K562 (cell line): Measurements from ENCODE around the gene SAT1. TPM values are rescaled to one million over a fixed set of nuclear protein-coding genes. Genes with fewer than 3 reads are reported as not detected.

ENCODE experiments used
- ATAC-seq: fragments of 200-7000 bp; cut with Tn5 transposase; 3 replicates; pipeline ENCODE4 v1.9.1; 2020; ENCODE audit warnings: moderate library complexity
- BruUV-seq: library from RNA; stranded (reverse); fragments of 400-500 nt; replicated peaks from 2 replicates; lab custom pipeline; 2021; lab: Mats Ljungman, UMichigan
- CTCF ChIA-PET: fragments of 300-600 bp; formaldehyde crosslinking; extraction: SDS; loops from one replicate; lab custom pipeline; 2021; ENCODE audit warnings: low intra/inter-chr PET ratio; lab: Yijun Ruan, JAX
- POLR2A ChIA-PET: fragments of 300-600, 350-650 bp; sonication (Branson Sonifier 250); formaldehyde crosslinking; extraction: SDS; loops from one replicate; lab custom pipeline; 2021; ENCODE audit warnings: antibody characterized with exemption, inconsistent platforms; lab: Yijun Ruan, JAX
- DNase-seq, 4 experiments: peaks; one replicate each; pipeline versions ENCODE4 v3.0.0 to v3.0.0-alpha.2; 2011 to 2018; ENCODE audit warnings: low spot score in 3 of 4, mixed read lengths in 3 of 4; ENCODE audit errors: extremely low read depth in 1 of 4
- FAIRE-seq: peaks from 2 replicates; lab custom pipeline; 2011; peaks lifted over from hg19 to GRCh38; lab: Jason Lieb, UNC
- H2AFZ ChIP-seq: 2 replicates; pipeline ENCODE4 v1.6.0; 2011; ENCODE audit warnings: low read depth, low read length, control low read depth, inconsistent platforms
- H3K27ac ChIP-seq: fragments of 200-600 bp; 3 replicates; pipeline ENCODE4 v1.8.0; 2011; ENCODE audit warnings: low read depth, mild to moderate bottlenecking, control low read depth, inconsistent platforms, low read length, moderate library complexity, mixed read lengths; ENCODE audit errors: extremely low read depth
- H3K27me3 ChIP-seq, 2 experiments: fragments of 300-600 bp in 1 of 2; 2 replicates in 1 of 2; 3 replicates in 1 of 2; pipeline versions ENCODE4 v1.6.0 to v1.8.0; 2011; ENCODE audit warnings: inconsistent platforms in 2 of 2, low read length in 2 of 2, mild to moderate bottlenecking in 1 of 2, mixed read lengths in 1 of 2, moderate library complexity in 1 of 2; ENCODE audit not compliant: control insufficient read depth in 2 of 2, insufficient read depth in 2 of 2
- H3K36me3 ChIP-seq: fragments of 300-600 bp; 3 replicates; pipeline ENCODE4 v1.8.0; 2011; ENCODE audit warnings: mild to moderate bottlenecking, low read length, inconsistent platforms; ENCODE audit not compliant: control insufficient read depth, insufficient read depth
- H3K4me1 ChIP-seq, 2 experiments: fragments of 200-600 bp in 1 of 2; replicated peaks in 1 of 2; 2 replicates in 1 of 2; 3 replicates in 1 of 2; pipeline versions ENCODE4 v1.5.1 to v1.8.0; 2011; ENCODE audit warnings: inconsistent platforms in 2 of 2, low read length in 2 of 2, mild to moderate bottlenecking in 1 of 2, mixed read lengths in 1 of 2, moderate library complexity in 1 of 2; ENCODE audit not compliant: control insufficient read depth in 2 of 2, insufficient read depth in 2 of 2
- H3K4me2 ChIP-seq: 2 replicates; pipeline ENCODE4 v1.6.1; 2011; ENCODE audit warnings: low read length, control low read depth, inconsistent platforms, mixed read lengths; ENCODE audit not compliant: insufficient read depth
- H3K4me3 ChIP-seq: fragments of 200-600 bp; sonication (generic), shearing (Covaris generic); 2 replicates; pipeline ENCODE4 v1.5.1; 2016; ENCODE audit warnings: control low read depth, inconsistent platforms
- H3K79me2 ChIP-seq: fragments of 200-600 bp; 3 replicates; pipeline ENCODE4 v1.8.0; 2011; ENCODE audit warnings: low read length, inconsistent platforms; ENCODE audit not compliant: control insufficient read depth, insufficient read depth
- H3K9ac ChIP-seq, 2 experiments: 2 replicates each; pipeline versions ENCODE4 v1.6.0 to v1.6.1; 2011; ENCODE audit warnings: low read depth in 2 of 2, low read length in 2 of 2, control low read depth in 1 of 2, inconsistent platforms in 1 of 2, mild to moderate bottlenecking in 1 of 2, mixed read lengths in 1 of 2; ENCODE audit not compliant: insufficient read depth in 1 of 2
- H3K9me1 ChIP-seq: one replicate; pipeline ENCODE4 v1.6.0; 2011; ENCODE audit warnings: inconsistent platforms, mild to moderate bottlenecking, low read length, moderate library complexity; ENCODE audit not compliant: control insufficient read depth, insufficient read depth
- H3K9me3 ChIP-seq: replicated peaks from 2 replicates; pipeline ENCODE4 v1.5.1; 2011; ENCODE audit warnings: low read depth, low read length, inconsistent platforms; ENCODE audit not compliant: control insufficient read depth, insufficient read depth
- H4K20me1 ChIP-seq: replicated peaks from 2 replicates; pipeline ENCODE4 v1.6.1; 2011; ENCODE audit warnings: low read length, inconsistent platforms, mixed read lengths; ENCODE audit not compliant: control insufficient read depth, insufficient read depth
- ARID2 ChIP-seq: fragments of 450-650 bp; IDR thresholded peaks from 2 replicates; pipeline ENCODE4 v1.6.1; 2017; ENCODE audit warnings: antibody characterized with exemption, mild to moderate bottlenecking
- CHCHD3 ChIP-seq: fragments of 250-450 bp; sonication (Bioruptor Pico); IDR thresholded peaks from 2 replicates; pipeline ENCODE4 v2.1.2; 2022; ENCODE audit warnings: mild to moderate bottlenecking
- GATAD2A ChIP-seq: fragments of 450-650 bp; IDR thresholded peaks from 2 replicates; pipeline ENCODE4 v1.6.1; 2017
- ILF3 ChIP-seq: fragments of 450-650 bp; IDR thresholded peaks from 2 replicates; pipeline ENCODE4 v1.6.1; 2018; ENCODE audit warnings: antibody characterized with exemption, mild to moderate bottlenecking, moderate library complexity, borderline replicate concordance
- PHTF2 ChIP-seq: fragments of 250-450 bp; sonication (Bioruptor Pico); IDR thresholded peaks from 2 replicates; pipeline ENCODE4 v1.5.0; 2021; ENCODE audit warnings: mild to moderate bottlenecking
- PRMT5 ChIP-seq: sonication (generic); formaldehyde crosslinking; IDR thresholded peaks from 2 replicates; pipeline ENCODE4 v1.5.0; 2020; ENCODE audit warnings: missing genetic modification reagents
- STAG1 ChIP-seq: sonication (generic); formaldehyde crosslinking; IDR thresholded peaks from 2 replicates; pipeline ENCODE4 v1.5.0; 2020; ENCODE audit warnings: missing genetic modification reagents, borderline replicate concordance
- ZNF124 ChIP-seq: sonication (generic); formaldehyde crosslinking; IDR thresholded peaks from 2 replicates; pipeline ENCODE4 v1.8.1; 2022; ENCODE audit warnings: missing genetic modification reagents
- ZNF174 ChIP-seq: fragments of 250-450 bp; sonication (Bioruptor Pico); IDR thresholded peaks from 2 replicates; pipeline ENCODE4 v1.4.0; 2020; ENCODE audit warnings: mild to moderate bottlenecking
- WGBS: fragments of 100-300 bp; shearing (Covaris generic); methylation state at CpG from one replicate; pipeline ENCODE4 v1.1.6; 2016; ENCODE audit warnings: low coverage, mixed read lengths; ENCODE audit not compliant: insufficient coverage; ENCODE audit errors: missing lambda C conversion rate; 5-methylcytosine and 5-hydroxymethylcytosine counted together
- in situ Hi-C: fragments of 300-500 bp; cut with MboI; formaldehyde crosslinking; loops from 4 replicates; pipeline ENCODE4 v1.15.0; 2018; ENCODE audit warnings: inconsistent platforms, mixed read lengths
- intact Hi-C: fragments of 100-400 bp; cut with micrococcal nuclease; formaldehyde crosslinking; loops from 2 replicates; pipeline ENCODE4 v1.14.2; 2022
- polyA plus RNA-seq, 8 experiments: library from polyadenylated mRNA; depleted of rRNA in 4 of 8; stranded (reverse) in 5 of 8; unstranded in 3 of 8; fragments of >200 nt; fragmentation: Nextera tagmentation in 2 of 8; fragmentation: Illumina TruSeq in 1 of 8; extraction: Ambion mirVana in 2 of 8; extraction: Trizol in 1 of 8; gene quantifications; 2 replicates each; pipeline versions ENCODE4 v1.2.1 to v1.2.3, GENCODE V29; 2011 to 2014; ENCODE audit warnings: inconsistent platforms in 1 of 8, missing spikeins in 1 of 8
- total RNA-seq, 7 experiments: library from RNA; depleted of rRNA in 6 of 7; stranded (reverse); fragments of >200 nt in 6 of 7; fragmentation: Illumina TruSeq in 2 of 7; extraction: Trizol in 2 of 7; gene quantifications; 2 replicates each; pipeline versions ENCODE4 v1.2.1 to v1.2.3, GENCODE V29; 2011 to 2021; ENCODE audit warnings: low replicate concordance in 1 of 7
- TF ChIP-seq, protein P1 (sequence below): fragments of 450-650 bp; conservative IDR thresholded peaks from 2 replicates; pipeline ENCODE4 v1.6.1; 2016; ENCODE audit warnings: missing genetic modification characterization, low read depth, mild to moderate bottlenecking, missing compliant biosample characterization, moderate library complexity
- TF ChIP-seq, protein P2 (sequence below), 2 experiments: fragments of 450-650 bp in 1 of 2; sonication (generic) in 1 of 2; formaldehyde crosslinking in 1 of 2; IDR thresholded peaks in 1 of 2; conservative IDR thresholded peaks in 1 of 2; 2 replicates each; pipeline versions ENCODE4 v1.6.1 to v1.8.1; 2016 to 2023; ENCODE audit warnings: mild to moderate bottlenecking in 2 of 2, moderate library complexity in 2 of 2, inconsistent platforms in 1 of 2, missing genetic modification reagents in 1 of 2
- TF ChIP-seq, protein P3 (sequence below): sonication (generic); formaldehyde crosslinking; IDR thresholded peaks from 2 replicates; pipeline ENCODE4 v1.8.0; 2022; ENCODE audit warnings: missing genetic modification reagents, mild to moderate bottlenecking, borderline replicate concordance
- TF ChIP-seq, protein P4 (sequence below): sonication (generic); formaldehyde crosslinking; IDR thresholded peaks from 2 replicates; pipeline ENCODE4 v1.8.1; 2023; ENCODE audit warnings: mild to moderate bottlenecking, missing genetic modification reagents, moderate library complexity
- TF ChIP-seq, protein P5 (sequence below): fragments of 250-450 bp; sonication (Bioruptor Pico); IDR thresholded peaks from 2 replicates; pipeline ENCODE4 v1.8.0; 2022; ENCODE audit warnings: moderate library complexity, mild to moderate bottlenecking, inconsistent platforms
- TF ChIP-seq, protein P6 (sequence below): sonication (generic); formaldehyde crosslinking; IDR thresholded peaks from 2 replicates; pipeline ENCODE4 v1.8.0; 2022; ENCODE audit warnings: missing genetic modification reagents, mild to moderate bottlenecking, moderate library complexity, borderline replicate concordance

The SAT1 gene
- total and polyA plus RNA-seq, 9 of the 15 experiments (the other 6 are each of a cell fraction or from before 2014, with no cell fraction given), result 47.4 to 194 (median 74.1) TPM

DNA sequence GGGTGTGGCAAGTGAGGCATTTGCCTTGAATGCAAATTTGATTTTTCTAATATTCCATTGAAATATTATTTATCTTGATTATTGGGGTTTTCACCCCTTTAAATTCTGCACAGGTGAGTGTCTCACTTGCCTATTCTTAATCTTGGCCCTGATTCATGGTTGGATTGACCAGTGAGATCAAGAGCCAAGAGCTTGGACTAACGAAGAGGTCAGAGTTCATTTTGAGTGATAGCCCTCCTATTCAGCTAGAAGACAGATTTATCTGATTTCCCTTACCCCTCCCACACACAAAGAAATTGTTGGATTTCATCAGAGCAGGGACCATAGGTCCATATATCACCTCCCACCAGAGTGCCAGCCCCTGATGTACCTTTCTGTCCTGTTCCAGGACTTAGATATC is 28.3 kb upstream of the SAT1 start:
- no peak overlapping the region for H2AFZ ChIP-seq
- in situ Hi-C loops, result loop anchor here (5.0 kb wide), 1 partner anchor 148 kb away; no protein-coding TSS in a partner anchor
- intact Hi-C loops, result no loop called here
- no peaks in the 10 kb centered on the region for H3K79me2 ChIP-seq
- ATAC-seq (no peak), FAIRE-seq (no peak), DNase-seq (no peak)
- ChIA-PET CTCF (no interaction called here), POLR2A (no interaction called here)
- no peaks in the 10 kb centered on the region for H3K9me1 ChIP-seq
- no peak overlapping the region for H3K4me2 ChIP-seq
- WGBS, result 42% methylated on average over 1 of the region's 1 CpG
- H3K36me3 ChIP-seq, result no peaks in the 10 kb centered on the region
- H4K20me1 ChIP-seq, result no peaks in the 10 kb centered on the region
- no peak overlapping the region for H3K27ac ChIP-seq
- H3K27me3 ChIP-seq, result no peaks in the 10 kb centered on the region
- no TSS peak for BruUV-seq
- H3K9ac ChIP-seq, result no peak overlapping the region
- H3K9me3 ChIP-seq, result no peaks in the 10 kb centered on the region
- peaks cover 0 to 3% of the 10 kb centered on the region in 2 experiments; a peak in 2 of 5 replicates for H3K4me1 ChIP-seq
- H3K4me3 ChIP-seq, result no peak overlapping the region
- TF ChIP-seq, protein P1, sequence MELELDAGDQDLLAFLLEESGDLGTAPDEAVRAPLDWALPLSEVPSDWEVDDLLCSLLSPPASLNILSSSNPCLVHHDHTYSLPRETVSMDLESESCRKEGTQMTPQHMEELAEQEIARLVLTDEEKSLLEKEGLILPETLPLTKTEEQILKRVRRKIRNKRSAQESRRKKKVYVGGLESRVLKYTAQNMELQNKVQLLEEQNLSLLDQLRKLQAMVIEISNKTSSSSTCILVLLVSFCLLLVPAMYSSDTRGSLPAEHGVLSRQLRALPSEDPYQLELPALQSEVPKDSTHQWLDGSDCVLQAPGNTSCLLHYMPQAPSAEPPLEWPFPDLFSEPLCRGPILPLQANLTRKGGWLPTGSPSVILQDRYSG (tag), result no peak
- TF ChIP-seq, protein P2, sequence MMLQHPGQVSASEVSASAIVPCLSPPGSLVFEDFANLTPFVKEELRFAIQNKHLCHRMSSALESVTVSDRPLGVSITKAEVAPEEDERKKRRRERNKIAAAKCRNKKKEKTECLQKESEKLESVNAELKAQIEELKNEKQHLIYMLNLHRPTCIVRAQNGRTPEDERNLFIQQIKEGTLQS (IDR thresholded peaks at IDR 0.05), result no peak
- TF ChIP-seq, protein P2 (CRISPR knock-in tag; conservative IDR thresholded peaks at IDR 0.05), result no peak
- no peak for TF ChIP-seq ZNF174 (CRISPR knock-in tag)
- TF ChIP-seq GATAD2A, result no peak
- no peak for TF ChIP-seq PRMT5 (CRISPR knock-in tag)
- no peak for TF ChIP-seq ILF3
- TF ChIP-seq, protein P3, sequence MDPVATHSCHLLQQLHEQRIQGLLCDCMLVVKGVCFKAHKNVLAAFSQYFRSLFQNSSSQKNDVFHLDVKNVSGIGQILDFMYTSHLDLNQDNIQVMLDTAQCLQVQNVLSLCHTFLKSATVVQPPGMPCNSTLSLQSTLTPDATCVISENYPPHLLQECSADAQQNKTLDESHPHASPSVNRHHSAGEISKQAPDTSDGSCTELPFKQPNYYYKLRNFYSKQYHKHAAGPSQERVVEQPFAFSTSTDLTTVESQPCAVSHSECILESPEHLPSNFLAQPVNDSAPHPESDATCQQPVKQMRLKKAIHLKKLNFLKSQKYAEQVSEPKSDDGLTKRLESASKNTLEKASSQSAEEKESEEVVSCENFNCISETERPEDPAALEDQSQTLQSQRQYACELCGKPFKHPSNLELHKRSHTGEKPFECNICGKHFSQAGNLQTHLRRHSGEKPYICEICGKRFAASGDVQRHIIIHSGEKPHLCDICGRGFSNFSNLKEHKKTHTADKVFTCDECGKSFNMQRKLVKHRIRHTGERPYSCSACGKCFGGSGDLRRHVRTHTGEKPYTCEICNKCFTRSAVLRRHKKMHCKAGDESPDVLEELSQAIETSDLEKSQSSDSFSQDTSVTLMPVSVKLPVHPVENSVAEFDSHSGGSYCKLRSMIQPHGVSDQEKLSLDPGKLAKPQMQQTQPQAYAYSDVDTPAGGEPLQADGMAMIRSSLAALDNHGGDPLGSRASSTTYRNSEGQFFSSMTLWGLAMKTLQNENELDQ (CRISPR knock-in tag), result no peak
- TF ChIP-seq ARID2, result no peak
- TF ChIP-seq, protein P4, sequence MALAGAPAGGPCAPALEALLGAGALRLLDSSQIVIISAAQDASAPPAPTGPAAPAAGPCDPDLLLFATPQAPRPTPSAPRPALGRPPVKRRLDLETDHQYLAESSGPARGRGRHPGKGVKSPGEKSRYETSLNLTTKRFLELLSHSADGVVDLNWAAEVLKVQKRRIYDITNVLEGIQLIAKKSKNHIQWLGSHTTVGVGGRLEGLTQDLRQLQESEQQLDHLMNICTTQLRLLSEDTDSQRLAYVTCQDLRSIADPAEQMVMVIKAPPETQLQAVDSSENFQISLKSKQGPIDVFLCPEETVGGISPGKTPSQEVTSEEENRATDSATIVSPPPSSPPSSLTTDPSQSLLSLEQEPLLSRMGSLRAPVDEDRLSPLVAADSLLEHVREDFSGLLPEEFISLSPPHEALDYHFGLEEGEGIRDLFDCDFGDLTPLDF (CRISPR knock-in tag), result no peak
- no peak for TF ChIP-seq CHCHD3
- TF ChIP-seq, protein P5, sequence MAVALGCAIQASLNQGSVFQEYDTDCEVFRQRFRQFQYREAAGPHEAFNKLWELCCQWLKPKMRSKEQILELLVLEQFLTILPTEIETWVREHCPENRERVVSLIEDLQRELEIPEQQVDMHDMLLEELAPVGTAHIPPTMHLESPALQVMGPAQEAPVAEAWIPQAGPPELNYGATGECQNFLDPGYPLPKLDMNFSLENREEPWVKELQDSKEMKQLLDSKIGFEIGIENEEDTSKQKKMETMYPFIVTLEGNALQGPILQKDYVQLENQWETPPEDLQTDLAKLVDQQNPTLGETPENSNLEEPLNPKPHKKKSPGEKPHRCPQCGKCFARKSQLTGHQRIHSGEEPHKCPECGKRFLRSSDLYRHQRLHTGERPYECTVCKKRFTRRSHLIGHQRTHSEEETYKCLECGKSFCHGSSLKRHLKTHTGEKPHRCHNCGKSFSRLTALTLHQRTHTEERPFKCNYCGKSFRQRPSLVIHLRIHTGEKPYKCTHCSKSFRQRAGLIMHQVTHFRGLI (CRISPR knock-in tag), result no peak
- TF ChIP-seq, protein P6, sequence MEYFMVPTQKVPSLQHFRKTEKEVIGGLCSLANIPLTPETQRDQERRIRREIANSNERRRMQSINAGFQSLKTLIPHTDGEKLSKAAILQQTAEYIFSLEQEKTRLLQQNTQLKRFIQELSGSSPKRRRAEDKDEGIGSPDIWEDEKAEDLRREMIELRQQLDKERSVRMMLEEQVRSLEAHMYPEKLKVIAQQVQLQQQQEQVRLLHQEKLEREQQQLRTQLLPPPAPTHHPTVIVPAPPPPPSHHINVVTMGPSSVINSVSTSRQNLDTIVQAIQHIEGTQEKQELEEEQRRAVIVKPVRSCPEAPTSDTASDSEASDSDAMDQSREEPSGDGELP (CRISPR knock-in tag), result no peak
- no peak for TF ChIP-seq ZNF124 (CRISPR knock-in tag)
- no peak for TF ChIP-seq PHTF2
- no peak for TF ChIP-seq STAG1 (CRISPR knock-in tag)
